Kasumi-1 (cell line): ENCODE data around the gene SDK1.

Experiments used
- DNase-seq, 2 experiments: peaks; one replicate each; lab custom pipeline; 2025; lab: John Stamatoyannopoulos, UW

The SDK1 gene

GRCh38 chr7:3333861-3334260, 32.8 kb downstream of the SDK1 start:
- DNase-seq, result no peak

- DNase-seq, result no peak
These were observed 35.1 kb downstream of the SDK1 start for GRCh38 chr7:3336042-3336665.

GRCh38 chr7:3338161-3338560, 37.1 kb downstream of the SDK1 start:
- no peak for DNase-seq

GRCh38 chr7:3345699-3346481, 44.8 kb downstream of the SDK1 start:
- DNase-seq, result no peak

GRCh38 chr7:3349126-3349525, 48.1 kb downstream of the SDK1 start:
- DNase-seq, result no peak

GRCh38 chr7:3356173-3356572, 55.1 kb downstream of the SDK1 start:
- no peak for DNase-seq

GRCh38 chr7:3358991-3359390, 57.9 kb downstream of the SDK1 start:
- DNase-seq, result no peak

GRCh38 chr7:3367261-3367660, 66.2 kb downstream of the SDK1 start:
- DNase-seq, result no peak

GRCh38 chr7:3370068-3370830, 69.2 kb downstream of the SDK1 start:
- no peak for DNase-seq

GRCh38 chr7:3370921-3371320, 69.9 kb downstream of the SDK1 start:
- DNase-seq, result no peak

- DNase-seq, result no peak
These were observed 70.5 kb downstream of the SDK1 start for GRCh38 chr7:3371601-3372000.

- no peak for DNase-seq
These were observed 73.2 kb downstream of the SDK1 start for GRCh38 chr7:3374239-3374638.

- DNase-seq, result no peak
These were observed 77.5 kb downstream of the SDK1 start for GRCh38 chr7:3378390-3379150.

- no peak for DNase-seq
These were observed 79.0 kb downstream of the SDK1 start for GRCh38 chr7:3380034-3380433.

- no peak for DNase-seq
These were observed 80.0 kb downstream of the SDK1 start for GRCh38 chr7:3380886-3381685.

GRCh38 chr7:3386423-3387190, 85.6 kb downstream of the SDK1 start:
- DNase-seq, result no peak

GRCh38 chr7:3393862-3394261, 92.8 kb downstream of the SDK1 start:
- no peak for DNase-seq

- DNase-seq, result no peak
These were observed 96.3 kb downstream of the SDK1 start for GRCh38 chr7:3397324-3397723.

GRCh38 chr7:3399858-3400257, 98.8 kb downstream of the SDK1 start:
- peak; percentile 5 to 19 for DNase-seq

GRCh38 chr7:3404501-3404900, 103.4 kb downstream of the SDK1 start:
- DNase-seq, result no peak
